ENCODE data around the gene C1orf159. TPM values are rescaled to one million over a fixed set of nuclear protein-coding genes. Genes with fewer than 3 reads are reported as not detected.

Gene C1orf159
- total and polyA plus RNA-seq, 2 of the 8 experiments (the other 6 are each of a cell fraction or from before 2014, with no cell fraction given), result 10.0 to 10.9 TPM

GRCh38 chr1:1082776-1083415 is 33.0 kb downstream of the C1orf159 start:
- Histone ChIP-seq H2BK12ac (ENCODE audit: low read depth, low read length) (no peak overlapping the region), H2BK15ac (ENCODE audit: low read length) (no peak overlapping the region), H3K79me1 (ENCODE audit: low read depth, low read length) (no peaks in the 10 kb centered on the region), H4K8ac (ENCODE audit: extremely low read depth, insufficient read depth, low read length) (no peak overlapping the region), H2AFZ (ENCODE audit: low read length) (no peak overlapping the region), H2BK120ac (replicated peaks; ENCODE audit: low read depth, low read length) (no peak overlapping the region), H3K27me3 (replicated peaks in 1 of 4; ENCODE audit: control insufficient read depth in 3 of 4, extremely low read depth in 1 of 4, insufficient read depth in 3 of 4, low read length in 3 of 4) (peaks cover 0 to 5% (median 2%) of the 10 kb centered on the region in 4 experiments; a peak in 3 of 7 replicates), H3K36me3 (ENCODE audit: control insufficient read depth in 2 of 4, insufficient read depth in 4 of 4, low read length in 3 of 4) (no peaks in the 10 kb centered on the region), H4K91ac (replicated peaks; ENCODE audit: insufficient read length, low read length) (no peak overlapping the region), H2AK5ac (ENCODE audit: low read depth, low read length) (no peak overlapping the region), H3K14ac (ENCODE audit: insufficient read length) (no peak overlapping the region), H2BK20ac (ENCODE audit: low read length) (no peak overlapping the region), H3K9me3 (ENCODE audit: insufficient read depth in 2 of 2, low read depth in 1 of 2, low read length in 1 of 2) (no peaks in the 10 kb centered on the region), H3K27ac (ENCODE audit: low read depth, low read length) (no peak overlapping the region), H4K20me1 (replicated peaks in 1 of 2; ENCODE audit: control insufficient read depth in 1 of 2, insufficient read depth in 2 of 2, low read length in 2 of 2) (peaks cover 0 to 3% of the 10 kb centered on the region in 2 experiments), H3K4me2 (ENCODE audit: insufficient read depth in 1 of 2, low read depth in 2 of 2, low read length in 2 of 2) (no peak overlapping the region), H3K23ac (ENCODE audit: insufficient read length) (no peak overlapping the region), H3K56ac (replicated peaks; ENCODE audit: insufficient read length, low read depth, low read length) (no peak overlapping the region), H3K79me2 (ENCODE audit: control insufficient read depth in 1 of 2, insufficient read depth in 2 of 2, low read length in 2 of 2) (no peaks in the 10 kb centered on the region), H2BK5ac (ENCODE audit: low read depth, low read length) (no peak overlapping the region), H4K5ac (ENCODE audit: insufficient read length, low read depth, low read length) (no peak overlapping the region), H3K18ac (ENCODE audit: extremely low read depth, low read length) (no peak overlapping the region), H3K4me1 (replicated peaks in 1 of 4; ENCODE audit: control insufficient read depth in 3 of 4, insufficient read depth in 4 of 4, low read length in 3 of 4) (peaks cover 0 to 8% (median 6%) of the 10 kb centered on the region in 4 experiments; a peak in 5 of 7 replicates), H3K4me3 (ENCODE audit: extremely low read depth in 1 of 4, insufficient read depth in 2 of 4, low read depth in 3 of 4, low read length in 4 of 4) (no peak overlapping the region), H3K9ac (replicated peaks in 1 of 4; ENCODE audit: extremely low read depth in 1 of 4, low read depth in 3 of 4, low read length in 3 of 4) (no peak overlapping the region), H3K23me2 (ENCODE audit: low read depth, low read length) (peaks cover 8% of the 10 kb centered on the region; the same call in 1 of the 2 replicates), H3K4ac (replicated peaks; ENCODE audit: insufficient read length, low read depth, low read length) (no peak overlapping the region)
- no peak for FAIRE-seq
- 90% methylated on average over 32 of the region's 40 CpGs; no CpG with 5 or more reads in 1 of the 2 experiments for WGBS, 2 experiments (ENCODE audit: extremely low coverage in 1 of 2, insufficient coverage in 1 of 2, insufficient read length in 1 of 2, insufficient replicate concordance in 2 of 2, low coverage in 1 of 2, low lambda C conversion rate in 2 of 2, missing lambda C conversion rate in 1 of 2)
- TF ChIP-seq KDM4A (IDR thresholded peaks at IDR 0.05; ENCODE audit: low read depth, low read length, severe bottlenecking) (no peak), RXRA (IDR thresholded peaks at IDR 0.05; ENCODE audit: insufficient read depth, low read depth, low read length) (no peak), SIX5 (IDR thresholded peaks at IDR 0.05; ENCODE audit: low read depth, low read length) (no peak), KDM1A (IDR thresholded peaks at IDR 0.05; ENCODE audit: borderline replicate concordance, low read length) (no peak), USF2 (IDR thresholded peaks at IDR 0.05; ENCODE audit: low read length) (no peak), ASH2L (IDR thresholded peaks at IDR 0.05; ENCODE audit: low read length) (no peak), RBBP5 (IDR thresholded peaks at IDR 0.05; ENCODE audit: borderline replicate concordance, low read depth, low read length) (no peak), TAF1 (IDR thresholded peaks at IDR 0.05; ENCODE audit: low read depth, low read length) (no peak), MAX (IDR thresholded peaks at IDR 0.05) (no peak)
- no peak for DNase-seq (ENCODE audit: low read depth in 1 of 2, low spot score in 2 of 2)
- POLR2A ChIA-PET (ENCODE audit: partially characterized antibody), result interaction anchor here (1.1 kb wide), 1 partner anchor 50 kb away, joined by 4 read pairs; no protein-coding TSS in a partner anchor
- CTCF ChIA-PET (ENCODE audit: partially characterized antibody), result interaction anchor here (1.0 to 1.4 kb wide), 3 partner anchors 38 to 209 kb away, joined by 3 to 4 read pairs (median 3); no protein-coding TSS in a partner anchor

Data from H1 (cell line).